Neural cell (in vitro differentiated cells): ENCODE data around the gene HOXC13.

Experiments
- CTCF ChIP-seq: fragments of 450-650 bp; IDR thresholded peaks from 2 replicates; pipeline ENCODE4 v1.5.1; 2014; ENCODE audit warnings: antibody characterized with exemption, mild to moderate bottlenecking, moderate library complexity; ENCODE audit not compliant: poor library complexity, severe bottlenecking
- EP300 ChIP-seq: fragments of 450-650 bp; conservative IDR thresholded peaks from 2 replicates; pipeline ENCODE4 v1.6.1; 2014; ENCODE audit warnings: antibody characterized with exemption, mild to moderate bottlenecking, moderate library complexity; ENCODE audit not compliant: poor library complexity, severe bottlenecking
- EZH2 ChIP-seq: fragments of 200-600, 300-800 bp; shearing (Covaris generic), sonication (generic); IDR thresholded peaks from 2 replicates; pipeline ENCODE4 v1.6.1; 2014; ENCODE audit warnings: antibody characterized with exemption, low read length, borderline replicate concordance, mild to moderate bottlenecking; ENCODE audit not compliant: insufficient read depth, poor library complexity, severe bottlenecking
- MXI1 ChIP-seq: fragments of 450-650 bp; conservative IDR thresholded peaks from 2 replicates; pipeline ENCODE4 v1.6.1; 2014; ENCODE audit warnings: antibody characterized with exemption, mild to moderate bottlenecking; ENCODE audit not compliant: poor library complexity, severe bottlenecking
- POLR2AphosphoS5 ChIP-seq: IDR thresholded peaks from 2 replicates; pipeline ENCODE4 v1.6.1; 2012
- RAD21 ChIP-seq: fragments of 450-650 bp; conservative IDR thresholded peaks from 2 replicates; pipeline ENCODE4 v1.6.1; 2014; ENCODE audit warnings: antibody characterized with exemption, mild to moderate bottlenecking, moderate library complexity
- REST ChIP-seq: IDR thresholded peaks from 2 replicates; pipeline ENCODE4 v1.6.1; 2012; ENCODE audit warnings: borderline replicate concordance
- SMC3 ChIP-seq: fragments of 450-650 bp; conservative IDR thresholded peaks from 2 replicates; pipeline ENCODE4 v1.6.1; 2014; ENCODE audit warnings: antibody characterized with exemption, mild to moderate bottlenecking, moderate library complexity; ENCODE audit not compliant: poor library complexity
- TAF1 ChIP-seq: IDR thresholded peaks from 2 replicates; pipeline ENCODE4 v1.6.1; 2012; ENCODE audit warnings: low read depth

DNA sequence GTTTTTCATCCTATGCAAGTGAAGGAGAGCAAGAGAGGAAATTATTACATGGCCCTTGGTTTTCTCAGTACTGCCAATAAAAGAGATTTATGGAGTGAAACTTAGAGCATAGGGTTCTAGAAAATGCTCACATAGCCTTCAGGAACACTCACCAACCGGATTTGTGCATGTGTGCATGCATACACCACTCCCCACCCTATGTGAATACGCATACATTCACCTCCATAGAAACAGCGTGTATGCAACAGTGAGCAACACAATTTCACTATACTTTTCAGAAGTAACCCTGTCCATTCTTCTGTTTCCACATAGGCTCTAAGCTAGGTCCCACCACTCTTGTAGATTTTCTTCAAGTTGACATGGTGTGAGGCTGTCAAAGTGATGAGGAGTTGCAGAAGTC, 31.5 kb upstream of the HOXC13 start:
- TF ChIP-seq CTCF (no peak), MXI1 (no peak), RAD21 (no peak), EZH2 (no peak), EP300 (no peak), POLR2AphosphoS5 (no peak), REST (no peak), TAF1 (no peak), SMC3 (no peak)
